ENCODE measurements around the gene RPL37A. TPM values are rescaled to one million over a fixed set of nuclear protein-coding genes. Genes with fewer than 3 reads are reported as not detected.

The RPL37A gene
- total and polyA plus RNA-seq, 2 of the 4 experiments (the other 2 are of a cell fraction): 341 to 1,572 TPM

DNA sequence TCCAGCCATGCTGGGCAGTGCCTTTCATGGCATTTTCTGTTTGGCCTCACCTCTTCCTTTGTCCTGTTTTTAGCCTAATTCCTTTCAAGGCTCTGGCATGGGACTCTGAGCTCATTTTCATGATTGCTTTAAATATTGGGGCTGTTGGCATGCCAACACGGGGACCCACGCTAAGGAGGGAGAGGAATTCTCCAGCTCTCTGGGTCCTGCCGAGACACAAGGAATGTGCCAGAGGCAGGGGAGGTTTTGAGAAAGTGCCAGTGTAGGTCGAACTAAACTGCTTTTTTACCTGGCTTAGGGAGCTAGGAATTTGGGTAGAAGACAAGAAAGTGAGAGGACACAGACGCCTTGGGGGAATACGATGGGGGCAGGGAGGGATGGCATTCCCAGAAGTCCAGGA is 42.3 kb downstream of the RPL37A start:
- no peak for TF ChIP-seq MAFK (IDR thresholded peaks at IDR 0.05; ENCODE audit: low read depth, low read length)
- TF ChIP-seq, protein P1, sequence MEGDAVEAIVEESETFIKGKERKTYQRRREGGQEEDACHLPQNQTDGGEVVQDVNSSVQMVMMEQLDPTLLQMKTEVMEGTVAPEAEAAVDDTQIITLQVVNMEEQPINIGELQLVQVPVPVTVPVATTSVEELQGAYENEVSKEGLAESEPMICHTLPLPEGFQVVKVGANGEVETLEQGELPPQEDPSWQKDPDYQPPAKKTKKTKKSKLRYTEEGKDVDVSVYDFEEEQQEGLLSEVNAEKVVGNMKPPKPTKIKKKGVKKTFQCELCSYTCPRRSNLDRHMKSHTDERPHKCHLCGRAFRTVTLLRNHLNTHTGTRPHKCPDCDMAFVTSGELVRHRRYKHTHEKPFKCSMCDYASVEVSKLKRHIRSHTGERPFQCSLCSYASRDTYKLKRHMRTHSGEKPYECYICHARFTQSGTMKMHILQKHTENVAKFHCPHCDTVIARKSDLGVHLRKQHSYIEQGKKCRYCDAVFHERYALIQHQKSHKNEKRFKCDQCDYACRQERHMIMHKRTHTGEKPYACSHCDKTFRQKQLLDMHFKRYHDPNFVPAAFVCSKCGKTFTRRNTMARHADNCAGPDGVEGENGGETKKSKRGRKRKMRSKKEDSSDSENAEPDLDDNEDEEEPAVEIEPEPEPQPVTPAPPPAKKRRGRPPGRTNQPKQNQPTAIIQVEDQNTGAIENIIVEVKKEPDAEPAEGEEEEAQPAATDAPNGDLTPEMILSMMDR (conservative IDR thresholded peaks at IDR 0.05; ENCODE audit: low read depth, low read length): no peak
- intact Hi-C loops (cut with micrococcal nuclease) (no loop called here), in situ Hi-C loops (cut with MboI; ENCODE audit: low sequenced_read_pairs) (no loop called here), dilution Hi-C loops (cut with HindIII; ENCODE audit: low sequenced_read_pairs, unreplicated experiment) (no loop called here)
- POLR2A ChIA-PET (ENCODE audit: unreplicated experiment): no interaction called here
- Histone ChIP-seq H3K56ac (ENCODE audit: extremely low read depth, insufficient read depth, low read length) (no peak overlapping the region), H3K4me3 (ENCODE audit: insufficient read depth, low read depth, low read length) (no peak overlapping the region), H4K91ac (ENCODE audit: insufficient read depth, low read depth, low read length) (no peak overlapping the region), H3K9me3 (ENCODE audit: control insufficient read depth, insufficient read depth, low read length) (no peaks in the 10 kb centered on the region), H3K18ac (ENCODE audit: low read depth, low read length) (no peak overlapping the region), H4K8ac (ENCODE audit: low read depth in 2 of 2, low read length in 2 of 2) (no peak overlapping the region), H2AFZ (replicated peaks; ENCODE audit: low read length, poor library complexity) (peak overlapping the region; percentile 45), H3K23ac (ENCODE audit: low read depth, low read length) (no peak overlapping the region), H4K5ac (ENCODE audit: low read depth, low read length) (no peak overlapping the region), H2BK5ac (ENCODE audit: low read depth, low read length, poor library complexity, severe bottlenecking) (no peak overlapping the region), H2AK9ac (replicated peaks; ENCODE audit: low read depth, low read length, poor library complexity) (no peak overlapping the region), H3K4me1 (ENCODE audit: control insufficient read depth, insufficient read depth, low read length) (peaks cover 27% of the 10 kb centered on the region), H4K20me1 (ENCODE audit: insufficient read depth, low read length) (no peaks in the 10 kb centered on the region), H2BK20ac (ENCODE audit: low read depth, low read length) (peak overlapping the region; percentile 59; the same call in 1 of the 2 replicates), H3K4me2 (ENCODE audit: low read depth, low read length) (no peak overlapping the region), H3K36me3 (ENCODE audit: control insufficient read depth, insufficient read depth, low read length) (no peaks in the 10 kb centered on the region), H2BK120ac (ENCODE audit: low read depth, low read length) (peak overlapping the region; percentile 32), H3K27ac (ENCODE audit: insufficient read depth, low read length) (no peak overlapping the region), H3K27me3 (ENCODE audit: control insufficient read depth, insufficient read depth, low read length) (no peaks in the 10 kb centered on the region), H2BK15ac (ENCODE audit: low read depth, low read length) (peak overlapping the region; percentile 1; the same call in 2 of the 3 replicates), H3K14ac (replicated peaks; ENCODE audit: low read depth, low read length) (no peak overlapping the region), H3K9me1 (ENCODE audit: insufficient read depth, low read length) (peaks cover 19% of the 10 kb centered on the region), H3K9ac (ENCODE audit: low read depth, low read length) (no peak overlapping the region), H3K79me1 (ENCODE audit: low read depth in 1 of 2, low read length in 2 of 2) (no peaks in the 10 kb centered on the region), H2AK5ac (ENCODE audit: low read depth, low read length) (peak overlapping the region; percentile 3; the same call in 1 of the 2 replicates), H3K4ac (ENCODE audit: low read depth, low read length) (peak overlapping the region; percentile 58)
- 65% methylated on average over 5 of the region's 6 CpGs; no CpG with 5 or more reads in 1 of the 2 experiments for WGBS, 2 experiments (ENCODE audit: extremely low coverage in 2 of 2, insufficient read length in 1 of 2)
- ATAC-seq (ENCODE audit: low read depth): no peak
- no TSS peak for BruUV-seq (replicated peaks)
- DNase-seq: no peak
- CTCF ChIA-PET: interaction anchor here (0.6 kb wide), 1 partner anchor 1509 kb away, joined by 3 read pairs; no protein-coding TSS in a partner anchor

All from IMR-90 (cell line).